AG09309 (cell line): ENCODE data around the gene CEP57L1.
A peak's percentile ranks its signal among the peaks of the same experiment; 100 is the strongest.

Experiments
- DNase-seq: peaks from one replicate; pipeline ENCODE4 v3.0.0-alpha.2; 2010; ENCODE audit warnings: low read depth
- H3K4me3 ChIP-seq: 2 replicates; pipeline ENCODE4 v1.5.1; 2011; ENCODE audit warnings: mild to moderate bottlenecking, low read depth, low read length, moderate library complexity; ENCODE audit not compliant: control insufficient read depth
- CTCF ChIP-seq: IDR thresholded peaks from 2 replicates; pipeline ENCODE4 v1.5.1; 2011; ENCODE audit warnings: mild to moderate bottlenecking, low read depth, low read length, inconsistent platforms; ENCODE audit not compliant: insufficient read depth, control insufficient read depth; ENCODE audit errors: missing control alignments

The CEP57L1 gene

DNA sequence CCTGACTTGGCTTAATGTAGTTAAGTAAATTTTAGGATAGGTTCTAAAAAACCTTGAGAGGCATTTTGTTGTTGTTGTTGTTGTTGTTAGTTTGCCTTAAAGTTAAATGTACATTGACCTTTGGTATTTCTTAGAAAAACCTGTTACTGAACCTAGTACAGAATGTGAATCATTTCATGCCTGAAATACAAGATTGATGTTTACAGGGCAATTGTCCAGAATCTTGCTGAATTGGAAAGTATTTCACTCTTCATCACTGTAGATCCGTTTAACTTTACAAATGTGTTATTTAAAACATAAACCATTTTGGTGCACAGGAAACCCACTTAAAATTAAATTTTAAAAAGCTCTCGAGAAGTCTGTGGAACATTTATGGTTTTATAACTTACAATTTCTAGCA is 75.0 kb downstream of the CEP57L1 start:
- no peak for TF ChIP-seq CTCF
- H3K4me3 ChIP-seq: no peak overlapping the region
- no peak for DNase-seq

DNA sequence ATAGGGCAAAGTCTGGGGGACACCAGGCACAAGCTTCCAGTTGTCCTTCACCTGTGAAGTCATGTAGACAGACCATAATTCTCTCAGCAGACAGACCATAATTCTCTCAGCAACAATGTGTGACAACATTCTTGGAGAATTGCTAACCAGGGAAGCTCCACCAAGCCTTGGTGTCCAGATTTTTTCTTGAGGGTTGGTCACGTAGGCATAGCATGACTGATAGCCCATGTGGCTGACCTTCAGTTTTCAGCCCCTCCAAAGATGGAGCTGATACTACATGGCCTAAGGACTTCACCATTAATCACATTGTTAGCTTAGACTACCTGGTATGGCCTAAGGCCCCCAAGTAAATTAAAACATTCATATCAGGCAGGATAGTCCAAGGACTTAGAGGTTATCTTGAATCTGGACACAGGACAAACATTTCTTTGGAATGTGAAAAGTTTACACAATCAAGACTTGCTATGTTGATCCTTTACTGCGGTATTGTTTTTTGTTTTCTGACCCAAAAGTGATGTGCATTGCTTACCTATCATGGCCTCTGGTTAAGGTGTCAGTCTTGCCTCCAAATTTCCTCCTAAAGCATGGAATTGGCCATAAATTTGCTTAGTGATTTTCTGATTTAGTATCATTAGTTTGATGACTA is 76.9 kb downstream of the CEP57L1 start:
- no peak for TF ChIP-seq CTCF
- no peak overlapping the region for H3K4me3 ChIP-seq
- DNase-seq: no peak

GRCh38 chr6:109174916-109175315 is 79.6 kb downstream of the CEP57L1 start:
- peak; percentile 67 for DNase-seq
- TF ChIP-seq CTCF: no peak
- no peak overlapping the region for H3K4me3 ChIP-seq

GRCh38 chr6:109178921-109179320 is 83.6 kb downstream of the CEP57L1 start:
- no peak overlapping the region for H3K4me3 ChIP-seq
- no peak for TF ChIP-seq CTCF

DNA sequence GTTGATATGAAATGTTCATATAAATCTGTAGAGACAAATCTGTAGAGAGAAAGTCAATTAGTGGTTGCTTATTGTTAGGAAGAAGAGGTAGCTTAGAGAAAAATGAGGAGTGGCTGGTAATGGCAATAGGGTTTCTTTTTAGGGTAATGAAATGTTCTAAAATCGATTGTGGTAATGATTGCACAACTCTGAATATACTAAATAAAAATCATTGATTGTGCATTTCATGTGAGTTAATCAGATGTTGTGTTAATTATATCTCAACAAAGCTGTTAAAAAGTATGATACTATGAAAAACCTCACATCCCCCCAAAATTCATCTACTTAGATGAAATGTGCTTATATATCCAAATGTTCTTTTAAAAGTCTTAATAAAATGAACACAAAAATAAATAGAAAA is 84.2 kb downstream of the CEP57L1 start:
- no peak for DNase-seq

More at GRCh38 chr6:109178921-109179320, 83.6 kb downstream of the CEP57L1 start:
- DNase-seq: no peak

GRCh38 chr6:109182578-109182977 is 87.3 kb downstream of the CEP57L1 start:
- DNase-seq: no peak
- no peak for TF ChIP-seq CTCF
- H3K4me3 ChIP-seq: no peak overlapping the region

More for the DNA sequence above, 84.2 kb downstream of the CEP57L1 start:
- no peak overlapping the region for H3K4me3 ChIP-seq
- TF ChIP-seq CTCF: no peak
